Measurements from ENCODE around the gene ALK.
A peak's percentile ranks its signal among the peaks of the same experiment; 100 is the strongest.
"Not testable (repeated sequence)": the region's sequence is repeated elsewhere in the genome, so short reads cannot be mapped to it uniquely, and the experiment has no call there.

Gene ALK

GRCh38 chr2:29837925-29838324 lies 83.5 kb downstream of the ALK start:
- no peak for DNase-seq

GRCh38 chr2:29834624-29835023 lies 86.8 kb downstream of the ALK start:
- peak; percentile 15 for DNase-seq

DNA sequence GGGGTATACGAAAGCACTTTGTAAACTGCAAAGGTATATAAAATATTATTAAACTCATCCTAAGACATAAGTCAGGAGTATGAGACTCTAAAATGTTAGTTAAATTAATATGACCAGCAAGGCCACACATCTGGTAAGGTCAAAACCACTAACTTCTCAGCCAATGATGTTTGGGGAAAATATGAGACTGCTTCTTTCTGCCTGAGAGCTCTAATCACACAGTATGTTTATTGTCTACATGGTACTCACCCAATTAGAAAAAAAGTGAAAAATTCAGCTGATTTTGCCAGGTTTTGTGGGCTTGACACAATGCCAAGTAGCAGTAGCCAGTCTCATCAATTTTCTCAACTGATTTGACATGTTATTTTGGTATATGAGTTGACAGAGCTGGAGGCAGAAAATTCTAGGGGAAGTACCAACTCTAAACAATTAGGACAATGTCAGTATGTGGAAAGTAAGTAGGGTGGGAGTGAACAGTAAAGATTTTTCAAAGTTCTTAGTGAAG lies 87.3 kb downstream of the ALK start:
- no peak for DNase-seq

DNA sequence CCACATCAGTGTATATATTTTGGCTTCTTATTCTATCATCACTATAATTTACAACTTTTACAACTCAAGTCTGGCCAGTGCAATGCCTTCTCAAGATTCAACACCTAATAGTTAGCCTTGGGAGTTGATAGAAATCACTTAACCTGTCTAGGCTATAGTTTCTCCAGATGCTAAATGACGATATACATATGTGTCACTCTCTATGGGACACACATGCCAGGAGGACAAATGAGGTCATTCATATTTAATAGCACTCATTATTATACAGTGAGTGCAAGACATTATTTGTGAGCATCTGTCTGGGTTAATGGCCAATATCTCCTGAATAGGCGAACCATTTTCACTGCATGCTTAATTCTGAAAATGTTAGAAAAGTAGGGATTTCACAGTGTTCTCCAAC lies 89.8 kb downstream of the ALK start:
- DNase-seq: no peak

DNA sequence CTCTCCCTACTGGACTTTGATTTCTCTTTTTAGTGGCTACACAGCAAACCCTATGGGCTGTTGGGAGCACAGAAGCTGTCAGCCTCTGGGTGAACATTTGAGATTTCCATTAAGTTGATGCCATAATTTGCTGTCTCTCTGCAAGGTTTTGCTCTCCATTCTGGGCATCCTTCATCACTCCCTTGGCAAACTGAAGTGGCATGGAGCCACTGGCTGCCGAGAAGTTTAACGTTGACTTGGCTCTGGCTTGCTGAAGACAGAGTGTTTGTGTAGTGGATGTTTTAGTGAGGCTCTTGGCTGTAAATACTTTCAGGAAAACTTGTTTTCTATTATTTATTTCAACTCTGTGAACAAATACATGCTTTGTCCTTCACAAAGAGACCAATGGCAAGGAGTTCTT lies 91.5 kb downstream of the ALK start:
- no peak for DNase-seq

DNA sequence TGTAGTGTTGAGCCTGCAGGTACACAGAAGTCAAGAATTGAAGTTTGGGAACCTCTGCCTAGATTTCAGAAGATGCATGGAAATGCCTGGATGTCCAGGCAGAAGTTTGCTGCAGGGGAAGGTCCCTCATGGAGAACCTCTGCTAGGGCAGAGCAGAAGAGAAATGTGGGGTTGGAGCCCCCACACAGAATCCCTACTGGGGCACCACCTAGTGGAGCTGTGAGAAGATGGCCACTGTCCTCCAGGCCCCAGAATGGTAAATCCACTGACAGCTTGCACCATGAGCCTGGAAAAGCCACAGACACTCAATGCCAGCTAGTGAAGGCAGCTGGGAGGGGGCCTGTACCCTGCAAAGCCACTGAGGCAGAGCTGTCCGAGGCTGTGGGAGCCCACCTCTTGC lies 97.2 kb downstream of the ALK start:
- DNase-seq: not testable (repeated sequence)

DNA sequence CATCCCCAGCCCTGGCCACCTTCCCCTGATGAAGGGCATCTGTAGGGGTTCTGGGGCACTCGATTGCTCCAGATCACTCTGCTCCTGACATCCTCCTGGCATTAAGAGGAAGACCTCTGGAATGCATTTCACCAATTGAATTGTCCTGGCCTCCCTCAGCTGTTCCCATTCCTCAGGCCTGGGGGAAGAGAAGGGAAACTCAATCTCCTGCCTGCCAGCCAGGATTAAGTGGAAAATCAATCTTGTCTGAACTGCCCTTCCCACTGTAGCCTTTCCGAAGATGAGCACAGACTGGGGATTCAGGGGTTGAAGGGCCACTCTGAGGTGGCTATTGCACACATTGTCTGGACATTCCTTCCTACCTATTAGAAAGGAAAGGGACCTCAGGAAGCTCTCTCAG lies 99.8 kb downstream of the ALK start:
- no peak for DNase-seq

DNA sequence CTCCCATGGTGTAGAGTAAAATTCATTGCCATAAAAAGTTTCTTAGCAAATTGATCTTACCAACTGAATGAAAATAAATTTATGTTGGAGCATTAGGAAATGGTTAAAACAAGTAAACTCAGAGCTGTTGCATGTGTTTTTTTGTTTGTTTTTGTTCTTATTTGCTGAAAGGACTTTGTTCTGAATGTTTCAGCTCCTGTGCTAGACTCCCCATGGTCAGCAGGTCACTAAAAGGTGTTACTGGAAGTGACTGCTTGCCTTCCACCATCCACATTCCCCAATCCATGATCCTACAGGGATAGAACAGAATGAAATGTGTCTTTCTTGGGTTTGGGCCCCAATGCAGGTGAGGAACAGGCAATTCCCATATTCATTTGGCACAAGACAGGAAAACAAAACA lies 101.8 kb downstream of the ALK start:
- no peak for DNase-seq

DNA sequence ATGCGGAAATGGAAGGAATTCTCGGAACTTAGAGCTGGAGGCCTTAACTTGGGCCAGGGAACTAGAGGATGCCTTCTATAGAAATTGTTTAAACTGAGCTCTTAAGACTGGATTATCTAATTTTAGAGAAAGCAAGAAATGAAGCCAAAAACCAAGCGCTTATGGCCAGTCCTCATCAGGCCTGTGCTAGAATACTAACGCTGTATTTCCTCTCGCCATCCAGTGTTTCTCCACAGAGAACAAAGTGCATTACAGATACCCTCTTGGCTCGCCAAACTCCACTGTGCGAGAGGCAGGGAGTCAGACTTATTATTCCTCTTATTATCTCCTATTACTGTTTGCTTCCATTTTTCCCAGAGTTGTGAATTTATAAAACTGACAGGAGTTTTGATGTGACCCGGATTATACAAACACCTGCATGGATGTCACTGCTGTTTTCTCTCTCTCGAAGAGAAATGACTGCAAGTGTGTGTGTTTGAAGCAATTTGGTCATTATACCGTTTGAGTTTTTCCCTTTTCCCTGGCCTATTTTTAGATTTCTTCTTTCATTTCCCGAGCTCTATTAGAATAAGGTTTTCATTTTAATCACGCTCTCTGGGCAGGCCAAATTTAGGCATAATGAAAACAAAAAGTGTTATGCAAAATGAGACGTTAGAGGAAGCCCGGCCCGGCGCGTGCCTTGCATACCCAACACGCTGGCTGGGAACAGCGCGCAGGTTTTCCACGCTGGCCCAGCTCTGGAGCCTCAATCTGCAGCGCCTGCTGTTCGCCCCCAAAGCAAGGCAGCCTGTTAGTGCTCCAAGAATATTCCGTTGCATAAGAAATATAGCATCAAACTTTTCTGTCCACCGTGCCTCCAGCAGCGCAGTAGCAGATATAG lies 103.3 kb downstream of the ALK start:
- DNase-seq: no peak

GRCh38 chr2:29817299-29817698 lies 104.1 kb downstream of the ALK start:
- DNase-seq: no peak

GRCh38 chr2:29816651-29817050 lies 104.7 kb downstream of the ALK start:
- DNase-seq: no peak

DNA sequence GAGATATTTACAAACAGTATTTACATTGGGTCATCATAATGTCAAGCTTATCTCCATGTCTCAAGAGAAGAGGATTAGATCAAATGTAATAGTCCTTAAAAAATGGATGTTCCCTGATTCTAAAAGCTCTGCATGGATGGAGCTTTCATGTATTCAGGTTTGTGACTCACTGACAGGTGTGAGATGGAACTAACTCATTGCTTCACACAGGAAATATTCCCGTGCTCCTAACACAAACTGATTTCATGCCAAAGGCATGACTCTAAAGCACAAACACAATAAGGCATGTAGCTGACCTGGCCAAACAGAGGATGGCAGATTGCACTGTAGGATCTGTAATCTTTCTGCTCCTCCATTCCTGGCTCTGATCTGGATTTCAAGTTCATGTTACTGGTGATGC lies 110.0 kb downstream of the ALK start:
- DNase-seq: peak; percentile 16

GRCh38 chr2:29810956-29811355 lies 110.4 kb downstream of the ALK start:
- DNase-seq: no peak

- no peak for DNase-seq
Measured at GRCh38 chr2:29808321-29808720, 113.1 kb downstream of the ALK start.

- DNase-seq: no peak
Measured at GRCh38 chr2:29807082-29807481, 114.3 kb downstream of the ALK start.

DNA sequence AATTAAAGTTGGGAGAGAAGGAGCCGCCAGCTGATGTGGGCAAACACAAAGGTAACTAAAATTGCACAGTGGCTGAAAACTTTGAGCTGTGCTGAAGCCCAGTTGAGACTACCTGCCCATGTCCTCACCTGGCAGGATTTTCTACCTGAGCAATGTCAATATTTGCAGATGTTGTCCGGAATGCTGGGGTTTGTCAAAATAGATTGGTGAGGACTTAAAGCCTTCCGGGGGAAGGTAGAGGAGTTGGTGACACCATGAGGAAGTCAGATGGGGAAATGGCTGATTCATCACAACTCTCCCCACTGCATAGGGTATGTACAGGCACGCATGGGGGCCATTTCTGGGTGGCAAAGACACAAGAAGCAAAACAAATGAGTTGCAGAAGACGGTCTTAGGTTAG lies 114.9 kb downstream of the ALK start:
- DNase-seq: no peak

GRCh38 chr2:29804671-29805070 lies 116.7 kb downstream of the ALK start:
- no peak for DNase-seq

DNA sequence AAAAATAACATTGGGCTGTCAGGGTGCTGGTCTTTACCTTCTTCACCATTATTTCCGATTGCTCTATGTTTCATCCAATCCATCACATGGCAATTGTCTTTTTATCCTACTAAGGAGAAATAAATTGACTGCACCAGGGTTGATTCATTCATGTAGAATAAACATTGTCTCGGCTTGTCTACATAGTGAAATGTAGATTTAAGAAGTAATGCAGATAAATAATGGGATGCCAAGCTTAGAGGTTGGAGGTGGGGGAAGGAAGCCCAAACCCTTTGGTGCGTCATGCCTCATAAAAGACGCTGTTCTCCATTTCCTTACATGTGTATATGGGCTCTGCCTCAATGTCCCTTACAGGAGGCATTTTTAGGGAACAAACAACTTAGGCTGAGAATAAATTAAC lies 117.8 kb downstream of the ALK start:
- DNase-seq: no peak

DNA sequence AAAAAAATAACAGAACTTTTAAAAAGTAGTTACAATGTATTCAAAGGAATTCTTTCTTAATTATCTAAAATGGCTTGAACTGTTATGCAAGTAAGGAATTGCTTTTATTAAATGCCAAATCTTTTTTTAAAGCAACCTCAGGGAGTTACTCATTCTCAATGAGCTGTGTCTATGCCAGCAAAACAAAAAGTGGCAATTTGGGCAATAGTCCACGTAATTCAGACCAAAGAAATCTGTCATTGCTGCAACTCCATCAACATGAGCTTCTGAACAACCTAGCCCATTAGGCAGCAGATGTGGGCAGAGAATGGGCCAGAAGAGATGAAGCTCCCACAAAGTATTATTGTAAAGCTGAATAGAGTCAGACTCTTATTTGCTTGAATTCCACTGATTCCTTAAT lies 118.4 kb downstream of the ALK start:
- no peak for DNase-seq

- no peak for DNase-seq
Measured at GRCh38 chr2:29799628-29800027, 121.8 kb downstream of the ALK start.

GRCh38 chr2:29797916-29798315 lies 123.5 kb downstream of the ALK start:
- DNase-seq: no peak

DNA sequence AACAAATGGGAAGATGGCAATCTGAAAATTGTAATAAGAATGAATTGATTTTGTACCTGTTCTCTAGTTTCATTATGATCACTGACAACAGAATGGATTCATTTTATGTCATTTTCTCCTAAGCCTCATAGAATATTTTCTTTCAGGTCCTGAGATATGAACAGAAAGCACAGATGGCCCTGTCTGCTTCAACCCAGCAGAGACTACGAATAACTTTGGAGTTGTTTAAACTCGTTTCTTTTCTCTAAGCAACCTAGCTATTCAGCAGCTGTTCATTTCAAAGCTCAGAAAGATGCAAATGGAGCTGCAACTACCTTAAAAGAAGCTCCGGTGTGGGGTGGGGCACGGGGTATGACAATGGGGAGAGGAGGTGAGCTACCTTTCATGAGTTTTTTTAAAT lies 124.9 kb downstream of the ALK start:
- no peak for DNase-seq

DNA sequence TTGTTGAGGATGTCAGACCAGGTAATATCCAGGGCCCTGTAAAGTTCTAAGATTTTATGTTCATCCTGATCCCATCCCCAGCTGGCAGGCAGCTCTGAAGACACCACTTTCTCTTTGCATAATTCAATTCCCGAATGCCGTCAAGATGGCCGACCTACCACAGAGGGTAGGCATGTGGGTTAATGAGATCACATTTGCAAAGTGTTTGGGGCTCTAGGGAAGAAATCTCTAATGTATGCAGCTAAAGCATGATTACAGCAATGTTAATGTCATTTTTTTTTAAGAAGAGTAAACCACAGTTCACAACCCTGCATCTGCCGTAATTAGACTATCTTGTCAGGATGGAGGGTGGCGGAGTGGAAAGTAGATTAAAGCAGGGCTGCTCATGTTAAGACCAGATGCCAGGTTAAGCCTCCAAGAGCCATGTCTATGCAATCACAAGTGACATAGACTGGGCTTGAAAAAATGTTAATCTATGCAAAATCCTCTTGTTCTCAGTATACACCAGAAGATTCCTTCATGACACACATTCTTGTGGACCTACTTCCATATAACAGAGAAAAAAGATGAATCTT lies 131.4 kb downstream of the ALK start:
- no peak for DNase-seq
